GM10266 (cell line): Measurements from ENCODE around the gene ERN1.
A peak's percentile ranks its signal among the peaks of the same experiment; 100 is the strongest.

ENCODE experiments used
- DNase-seq: peaks from one replicate; pipeline ENCODE4 v3.0.0; 2012; ENCODE audit errors: extremely low spot score
- TF ChIP-seq, protein P1 (sequence below): IDR thresholded peaks from 2 replicates; pipeline ENCODE4 v1.5.1; 2012; ENCODE audit warnings: mild to moderate bottlenecking, low read depth; ENCODE audit not compliant: control insufficient read depth, insufficient read depth; ENCODE audit errors: missing control alignments

Gene ERN1

GRCh38 chr17:64081802-64082799, 47.8 kb downstream of the ERN1 start:
- TF ChIP-seq, protein P1, sequence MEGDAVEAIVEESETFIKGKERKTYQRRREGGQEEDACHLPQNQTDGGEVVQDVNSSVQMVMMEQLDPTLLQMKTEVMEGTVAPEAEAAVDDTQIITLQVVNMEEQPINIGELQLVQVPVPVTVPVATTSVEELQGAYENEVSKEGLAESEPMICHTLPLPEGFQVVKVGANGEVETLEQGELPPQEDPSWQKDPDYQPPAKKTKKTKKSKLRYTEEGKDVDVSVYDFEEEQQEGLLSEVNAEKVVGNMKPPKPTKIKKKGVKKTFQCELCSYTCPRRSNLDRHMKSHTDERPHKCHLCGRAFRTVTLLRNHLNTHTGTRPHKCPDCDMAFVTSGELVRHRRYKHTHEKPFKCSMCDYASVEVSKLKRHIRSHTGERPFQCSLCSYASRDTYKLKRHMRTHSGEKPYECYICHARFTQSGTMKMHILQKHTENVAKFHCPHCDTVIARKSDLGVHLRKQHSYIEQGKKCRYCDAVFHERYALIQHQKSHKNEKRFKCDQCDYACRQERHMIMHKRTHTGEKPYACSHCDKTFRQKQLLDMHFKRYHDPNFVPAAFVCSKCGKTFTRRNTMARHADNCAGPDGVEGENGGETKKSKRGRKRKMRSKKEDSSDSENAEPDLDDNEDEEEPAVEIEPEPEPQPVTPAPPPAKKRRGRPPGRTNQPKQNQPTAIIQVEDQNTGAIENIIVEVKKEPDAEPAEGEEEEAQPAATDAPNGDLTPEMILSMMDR, result no peak
- no peak for DNase-seq

DNA sequence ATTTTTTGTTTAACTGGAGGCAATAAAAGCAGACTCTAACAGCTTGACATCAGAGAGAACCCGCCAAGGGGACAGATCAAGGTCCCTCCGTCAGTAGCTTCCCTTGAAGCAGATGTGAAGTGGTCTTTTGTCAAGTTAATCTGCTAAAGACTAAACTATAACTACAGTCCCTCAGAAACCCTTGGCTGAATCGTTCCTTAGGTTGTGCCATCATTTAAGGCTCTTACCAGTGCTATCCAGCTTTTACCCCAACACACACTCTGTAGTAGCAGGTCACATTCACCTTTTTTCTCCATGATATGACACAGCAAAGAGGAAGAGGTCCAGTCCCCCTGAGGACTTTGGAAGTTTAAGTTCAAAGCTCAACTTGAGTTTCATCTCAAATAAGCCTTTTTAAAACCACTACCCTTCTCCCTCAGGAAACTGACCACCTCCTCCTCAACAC, 49.7 kb downstream of the ERN1 start:
- no peak for DNase-seq
- TF ChIP-seq, protein P1, result no peak

- TF ChIP-seq, protein P1, result no peak
These were observed 52.6 kb downstream of the ERN1 start for GRCh38 chr17:64077379-64077778.

DNA sequence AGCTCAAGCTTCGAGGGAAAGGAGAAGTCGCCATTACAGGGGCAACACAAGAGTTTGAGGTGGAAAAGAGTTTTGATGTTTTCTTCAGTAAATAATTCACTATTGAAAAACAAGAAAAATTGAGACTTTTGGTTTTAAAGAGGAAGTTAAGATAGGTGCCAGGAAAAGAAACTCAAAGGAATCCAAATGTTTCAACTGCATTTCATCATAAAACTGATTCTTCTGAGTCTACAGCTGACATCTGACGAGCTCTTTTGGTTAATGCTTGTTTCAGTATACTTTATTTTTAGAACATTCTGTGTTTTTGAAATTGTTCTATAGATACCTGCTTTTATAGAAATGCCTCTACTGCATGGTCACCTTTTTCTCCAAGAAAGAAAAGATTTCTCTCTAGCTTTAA, 54.0 kb downstream of the ERN1 start:
- DNase-seq, result no peak
- TF ChIP-seq, protein P1, result no peak

More at GRCh38 chr17:64077379-64077778, 52.6 kb downstream of the ERN1 start:
- no peak for DNase-seq

DNA sequence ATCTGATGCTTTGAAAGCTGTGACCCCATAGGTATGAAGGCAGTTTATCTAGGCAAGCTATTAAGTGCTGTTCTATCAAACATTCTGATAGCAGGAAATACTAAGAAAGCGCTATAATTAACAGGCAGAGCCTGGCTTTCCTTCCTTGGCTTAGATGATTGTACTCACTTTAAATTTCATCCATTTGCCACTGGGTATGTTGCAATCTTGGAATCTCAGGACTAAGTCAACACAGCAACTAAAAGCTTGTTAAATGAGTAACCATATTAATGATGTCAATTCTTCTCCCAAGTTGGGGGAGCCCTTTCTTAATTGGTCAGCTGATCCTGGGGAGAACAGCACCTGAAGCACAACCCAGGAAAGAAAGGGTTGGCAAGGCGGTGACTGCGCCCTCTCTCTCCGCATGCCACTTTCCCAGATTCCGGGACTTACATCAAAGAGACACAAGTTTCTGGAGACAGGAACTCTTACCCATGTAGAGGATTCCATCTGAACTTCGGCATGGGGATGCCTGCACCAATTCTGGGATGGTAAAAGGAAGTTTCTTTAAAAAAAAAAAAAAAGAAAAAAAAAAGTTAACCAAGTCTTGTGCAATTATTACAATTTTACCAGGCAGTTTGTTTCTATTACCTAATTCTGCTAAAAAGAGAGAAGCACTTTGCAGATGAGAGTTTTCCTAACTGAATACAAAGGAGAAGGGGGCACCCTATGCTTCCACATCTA, 55.1 kb downstream of the ERN1 start:
- TF ChIP-seq, protein P1, result no peak
- DNase-seq, result no peak

DNA sequence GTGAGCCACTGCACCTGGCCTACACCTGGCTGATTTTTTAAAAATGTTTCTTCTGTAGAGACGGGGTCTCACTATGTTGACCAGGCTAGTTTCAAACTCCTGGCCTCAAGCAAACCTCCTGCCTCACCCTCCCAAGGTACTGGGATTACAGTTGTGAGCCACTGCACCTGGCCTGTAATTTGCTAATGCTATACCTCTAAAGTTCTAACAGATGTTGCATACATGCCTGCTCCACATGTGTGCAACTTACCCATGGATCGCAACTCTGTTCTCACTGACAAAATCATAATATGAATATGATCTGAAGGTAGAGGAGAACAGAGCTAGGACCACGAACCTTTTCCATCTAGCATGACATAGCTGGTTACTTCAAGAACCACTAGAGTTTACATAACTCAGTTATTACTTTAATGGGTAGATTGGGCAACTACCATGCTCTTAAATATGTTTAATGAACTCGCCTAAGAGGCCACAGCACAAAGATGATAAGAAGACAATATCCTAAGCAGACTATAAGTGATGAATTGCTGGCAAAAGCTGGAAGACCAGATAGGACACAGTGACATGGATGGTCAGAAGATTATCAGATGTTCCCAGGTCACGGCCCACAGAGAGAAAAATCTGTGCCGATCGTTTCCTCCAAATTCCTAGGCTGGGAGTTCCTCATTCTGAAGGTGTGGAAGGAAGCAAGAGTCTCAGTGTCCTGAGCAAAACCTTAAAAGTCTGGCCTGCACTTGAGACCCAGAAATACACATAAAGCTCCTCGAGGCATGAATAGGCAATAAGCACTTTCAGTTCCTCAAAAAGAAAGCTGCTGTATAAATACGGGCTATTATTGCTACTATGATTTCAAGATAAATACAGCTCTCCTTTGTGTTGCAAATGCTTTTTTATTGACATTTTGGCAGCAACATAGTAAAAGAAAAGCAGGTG, 55.9 kb downstream of the ERN1 start:
- peak; percentile 58 for DNase-seq
- TF ChIP-seq, protein P1, result no peak
